Choroid plexus epithelial cell (primary cell): ENCODE measurements around the gene EEF2KMT.
A peak's percentile ranks its signal among the peaks of the same experiment; 100 is the strongest.
"Not testable (repeated sequence)": the region's sequence is repeated elsewhere in the genome, so short reads cannot be mapped to it uniquely, and the experiment has no call there.

Experiments
- DNase-seq: peaks from one replicate; pipeline ENCODE4 v3.0.0-alpha.2; 2010; ENCODE audit warnings: low read depth
- H3K4me3 ChIP-seq: 2 replicates; pipeline ENCODE4 v1.5.1; 2011; ENCODE audit warnings: low read depth, mild to moderate bottlenecking, control low read depth, low read length, moderate library complexity
- CTCF ChIP-seq: conservative IDR thresholded peaks from 2 replicates; pipeline ENCODE4 v1.5.1; 2011; ENCODE audit warnings: low read depth, mild to moderate bottlenecking, control low read depth, inconsistent platforms, low read length, moderate library complexity

The EEF2KMT gene

GRCh38 chr16:5097470-5098220 lies at the start of gene EEF2KMT:
TSS of gene EEF2KMT (minus strand) at chr16:5097795. CDS start at chr16:5097739, 56 bp downstream.
- H3K4me3 ChIP-seq: peak within 1 kb of the TSS; percentile 69
- peak; percentile 100 for DNase-seq

GRCh38 chr16:5144621-5144956 lies 47.0 kb upstream of the EEF2KMT start:
- not testable (repeated sequence) for DNase-seq, H3K4me3 ChIP-seq

- TF ChIP-seq CTCF: no peak
- H3K4me3 ChIP-seq: no peak overlapping the region
- DNase-seq: no peak
Measured at GRCh38 chr16:5143761-5144620, 46.4 kb upstream of the EEF2KMT start.

GRCh38 chr16:5140151-5140550 lies 42.6 kb upstream of the EEF2KMT start:
- not testable (repeated sequence) for H3K4me3 ChIP-seq, DNase-seq

- not testable (repeated sequence) for H3K4me3 ChIP-seq, DNase-seq
Measured at GRCh38 chr16:5134739-5135452, 37.3 kb upstream of the EEF2KMT start.

GRCh38 chr16:5132915-5133600 lies 35.5 kb upstream of the EEF2KMT start:
- not testable (repeated sequence) for DNase-seq, H3K4me3 ChIP-seq

GRCh38 chr16:5131467-5132004 lies 33.9 kb upstream of the EEF2KMT start:
- DNase-seq, H3K4me3 ChIP-seq: not testable (repeated sequence)

GRCh38 chr16:5117300-5118087 lies 19.9 kb upstream of the EEF2KMT start:
- H3K4me3 ChIP-seq: not testable (repeated sequence)
- peak; percentile 31 for DNase-seq

- DNase-seq, H3K4me3 ChIP-seq: not testable (repeated sequence)
Measured at GRCh38 chr16:5116780-5117295, 19.2 kb upstream of the EEF2KMT start.

- H3K4me3 ChIP-seq, DNase-seq: not testable (repeated sequence)
Measured at GRCh38 chr16:5110933-5111332, 13.3 kb upstream of the EEF2KMT start.

GRCh38 chr16:5108505-5109158 lies 11.0 kb upstream of the EEF2KMT start:
- no peak overlapping the region for H3K4me3 ChIP-seq
- DNase-seq: no peak
- TF ChIP-seq CTCF: no peak

- DNase-seq, H3K4me3 ChIP-seq: not testable (repeated sequence)
Measured at GRCh38 chr16:5105039-5105438, 7.4 kb upstream of the EEF2KMT start.

- not testable (repeated sequence) for H3K4me3 ChIP-seq, DNase-seq
Measured at GRCh38 chr16:5103296-5104032, 5.9 kb upstream of the EEF2KMT start.

GRCh38 chr16:5099174-5099573 lies 1.6 kb upstream of the EEF2KMT start:
- not testable (repeated sequence) for DNase-seq, H3K4me3 ChIP-seq
